NCI-H774 (cell line): ENCODE measurements around the gene DAB2IP.

Experiments
- DNase-seq: peaks from one replicate; lab custom pipeline; 2025; lab: John Stamatoyannopoulos, UW

Gene DAB2IP

GRCh38 chr9:121663591-121663990 lies 12.2 kb downstream of the DAB2IP start:
- no peak for DNase-seq

DNA sequence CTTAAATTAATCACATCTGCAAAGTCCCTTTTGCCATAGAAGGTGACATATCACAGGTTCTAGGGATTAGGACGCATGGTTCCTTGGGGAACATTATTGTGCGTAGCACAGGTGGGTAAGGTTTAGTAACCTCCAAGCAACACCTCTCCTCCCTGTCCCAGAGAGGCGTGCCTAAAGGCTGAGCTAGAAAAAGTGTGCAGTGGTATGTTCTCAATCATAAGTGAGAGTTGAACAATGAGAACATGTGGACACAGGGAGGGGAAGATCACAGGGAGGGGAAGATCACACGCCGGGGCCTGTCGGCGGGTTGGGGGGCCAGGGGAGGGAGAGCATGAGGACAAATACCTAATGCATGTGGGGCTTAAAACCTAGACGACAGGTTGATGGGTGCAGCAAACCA lies 14.9 kb downstream of the DAB2IP start:
- no peak for DNase-seq

GRCh38 chr9:121667214-121667613 lies 15.8 kb downstream of the DAB2IP start:
- no peak for DNase-seq

GRCh38 chr9:121667890-121668289 lies 16.5 kb downstream of the DAB2IP start:
- DNase-seq, result no peak

DNA sequence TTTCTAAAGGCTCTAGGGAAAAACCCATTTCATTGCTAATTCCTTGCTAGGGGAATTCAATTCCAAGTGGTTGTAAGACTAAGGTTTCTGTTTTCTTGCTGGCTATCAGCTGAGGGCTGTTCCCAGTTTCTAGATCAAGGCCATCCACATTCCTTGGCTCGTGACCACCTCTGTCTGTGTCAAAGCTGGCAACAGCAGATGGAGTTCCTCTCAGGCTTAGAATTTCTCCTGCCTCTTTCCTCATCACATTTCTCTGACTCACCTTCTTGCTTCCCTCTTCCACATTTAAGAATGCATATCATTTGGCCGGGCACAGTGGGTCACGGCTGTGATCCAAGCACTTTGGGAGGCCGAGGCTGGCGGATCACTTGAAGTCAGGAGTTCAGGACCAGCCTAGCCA lies 19.0 kb downstream of the DAB2IP start:
- DNase-seq, result no peak

DNA sequence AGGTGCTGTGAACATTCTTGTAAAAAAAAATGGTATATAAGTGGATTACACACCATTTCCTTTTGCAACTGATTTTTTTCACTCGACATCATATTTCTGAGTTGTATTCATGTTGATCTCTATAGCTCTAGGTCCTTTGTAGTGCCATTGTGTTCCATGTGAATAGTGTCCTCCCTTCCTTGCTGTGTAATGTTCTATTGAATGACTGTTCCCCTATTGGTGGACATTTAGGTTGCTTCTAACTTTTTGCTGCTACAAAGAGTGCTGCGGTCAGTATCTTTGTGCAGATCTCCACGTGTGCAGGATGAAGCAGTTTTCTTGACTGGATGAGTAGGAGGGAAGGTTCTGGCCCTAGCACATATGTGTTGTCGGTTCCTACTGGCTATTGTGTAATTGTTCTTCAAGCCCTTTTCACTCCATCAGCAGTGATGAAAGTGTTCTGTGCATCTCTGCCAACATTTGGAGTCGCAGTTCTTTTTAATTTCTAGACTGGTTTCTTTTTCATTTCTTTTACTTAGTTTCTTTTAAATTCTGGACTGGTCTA lies 20.2 kb downstream of the DAB2IP start:
- DNase-seq, result no peak

DNA sequence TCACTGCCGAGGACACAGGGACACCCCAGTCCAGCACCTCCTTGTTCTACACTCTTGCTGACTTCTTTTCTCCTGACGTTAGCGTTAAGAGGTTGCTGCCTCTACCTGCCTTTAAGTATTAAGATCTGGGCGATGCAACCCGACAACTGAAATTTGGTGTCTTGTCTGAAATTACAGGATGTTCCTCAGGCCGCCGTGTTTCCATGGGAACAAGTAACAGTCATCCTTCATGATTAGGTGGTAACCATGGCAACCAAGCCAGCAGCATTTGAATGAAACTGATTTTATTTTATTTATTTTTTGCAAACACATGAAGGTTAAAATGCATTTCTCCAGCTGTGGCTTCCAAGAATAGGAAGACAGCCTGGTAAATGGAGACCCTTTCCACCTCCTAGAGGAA lies 20.8 kb downstream of the DAB2IP start:
- no peak for DNase-seq

- DNase-seq, result no peak
These were observed 21.6 kb downstream of the DAB2IP start for GRCh38 chr9:121672986-121673385.

DNA sequence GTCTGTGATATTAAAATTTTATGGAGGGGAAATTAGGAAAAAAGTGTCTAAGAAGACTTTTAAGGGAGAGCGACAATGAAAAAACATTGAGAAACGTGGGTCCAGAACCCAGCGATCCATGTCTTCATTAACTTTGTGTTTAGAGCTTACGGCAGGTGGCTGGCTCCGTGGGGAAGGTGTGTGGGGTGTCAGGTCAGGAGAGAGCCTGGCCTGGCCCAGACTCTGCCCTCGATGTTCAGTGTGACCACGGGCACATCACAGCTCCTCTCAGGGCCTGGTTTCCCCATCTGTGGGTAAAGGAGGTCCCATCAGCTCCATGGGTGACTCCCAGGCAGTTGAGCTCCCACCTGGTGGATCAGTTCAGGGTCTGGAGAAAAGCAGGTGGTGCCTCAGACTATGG lies 22.1 kb downstream of the DAB2IP start:
- no peak for DNase-seq

DNA sequence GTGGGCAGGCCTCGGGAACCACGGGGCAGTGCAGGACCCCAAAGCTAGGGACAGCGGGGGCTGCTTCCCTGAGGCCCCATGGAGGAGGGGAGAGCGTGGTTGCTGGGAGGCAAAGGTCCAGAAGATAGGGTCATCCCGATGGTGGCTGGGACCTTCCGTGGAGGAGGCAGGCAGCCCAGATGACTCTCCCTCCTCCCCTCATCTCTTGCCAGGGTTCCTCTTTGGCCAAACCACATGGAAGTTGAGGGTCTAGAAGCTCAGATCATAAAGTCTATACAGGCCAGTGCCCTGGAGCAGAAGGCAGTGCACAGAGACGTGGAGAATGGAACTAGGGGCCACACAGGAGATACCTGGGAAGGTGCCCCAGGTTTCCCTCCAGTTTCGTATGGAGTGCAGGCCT lies 22.6 kb downstream of the DAB2IP start:
- DNase-seq, result no peak

DNA sequence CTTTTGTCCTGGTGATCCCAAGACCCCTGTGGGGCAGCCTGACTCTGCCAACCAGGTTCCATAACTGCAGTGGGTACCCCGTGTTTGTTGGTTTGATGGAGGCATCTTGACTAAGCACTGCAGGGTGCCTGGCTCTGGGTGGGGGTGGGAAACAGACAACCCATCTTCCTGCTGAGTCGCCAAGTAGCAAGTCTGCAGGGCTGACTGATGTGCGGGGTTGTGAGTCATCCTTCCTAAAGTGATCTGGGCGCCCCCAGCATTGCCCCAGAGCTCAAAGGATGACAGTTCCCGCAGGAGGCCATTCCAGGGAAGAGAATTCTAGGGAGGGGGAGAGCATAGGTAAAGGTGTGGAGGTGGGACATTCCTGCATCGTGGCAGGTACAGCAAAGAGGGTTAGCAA lies 23.5 kb downstream of the DAB2IP start:
- DNase-seq, result no peak

GRCh38 chr9:121675381-121675780 lies 23.9 kb downstream of the DAB2IP start:
- DNase-seq, result no peak

- no peak for DNase-seq
These were observed 24.8 kb downstream of the DAB2IP start for GRCh38 chr9:121675969-121676822.

DNA sequence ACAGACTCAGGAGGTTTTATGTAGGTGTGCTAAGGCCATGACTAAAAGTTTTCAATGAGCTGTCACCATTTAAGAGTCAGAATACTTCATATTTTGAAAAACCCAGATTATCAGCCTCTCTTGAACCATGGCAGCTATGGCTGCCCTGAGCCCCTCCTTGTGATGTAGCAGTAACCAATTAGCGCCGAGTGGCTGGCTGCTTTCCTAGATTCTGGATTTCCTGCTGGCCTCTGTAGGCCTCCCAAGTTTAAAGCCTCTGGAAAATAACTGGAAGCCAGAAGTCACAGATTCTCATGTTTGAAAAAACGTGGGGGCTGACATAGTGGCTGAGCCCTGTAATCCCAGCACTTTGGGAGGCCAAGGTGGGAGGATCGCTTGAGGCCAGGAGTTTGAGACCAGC lies 25.5 kb downstream of the DAB2IP start:
- no peak for DNase-seq

- no peak for DNase-seq
These were observed 27.1 kb downstream of the DAB2IP start for GRCh38 chr9:121678501-121679022.

DNA sequence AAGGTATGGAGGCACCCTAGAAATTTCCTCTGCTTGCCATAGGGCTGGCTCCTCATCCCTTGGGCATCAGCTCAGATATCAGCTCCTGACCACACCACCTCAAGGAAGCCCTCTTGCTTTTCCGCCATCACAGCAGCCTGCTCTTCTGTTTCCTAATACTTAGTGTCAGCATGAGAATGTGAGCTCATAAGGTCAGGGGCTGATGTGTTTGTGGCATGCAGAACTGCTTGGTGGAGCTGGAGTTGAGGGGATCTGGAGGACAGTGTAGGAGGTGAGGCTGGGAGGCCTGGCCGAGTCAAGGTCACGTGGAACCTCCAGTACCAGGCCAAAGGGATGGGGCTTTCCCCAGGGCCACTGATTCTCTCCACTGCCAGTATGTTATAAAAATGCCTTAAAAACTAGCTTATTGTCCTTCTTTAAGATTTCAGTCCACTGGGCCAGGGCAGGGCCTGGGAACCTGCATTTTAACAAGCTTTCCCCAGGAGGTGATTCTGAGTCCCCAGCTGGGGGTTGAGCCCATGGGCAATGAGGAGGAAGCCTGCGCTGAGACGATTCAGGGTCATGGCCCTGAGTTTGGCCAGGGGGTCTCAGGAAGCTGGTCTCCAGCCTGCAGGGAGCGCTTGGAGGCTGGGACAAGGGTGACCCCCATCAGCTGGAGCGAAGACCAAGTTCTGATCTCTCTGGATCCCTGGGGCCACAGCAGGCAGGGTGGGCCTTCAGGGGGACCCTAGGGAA lies 28.6 kb downstream of the DAB2IP start:
- DNase-seq, result no peak

DNA sequence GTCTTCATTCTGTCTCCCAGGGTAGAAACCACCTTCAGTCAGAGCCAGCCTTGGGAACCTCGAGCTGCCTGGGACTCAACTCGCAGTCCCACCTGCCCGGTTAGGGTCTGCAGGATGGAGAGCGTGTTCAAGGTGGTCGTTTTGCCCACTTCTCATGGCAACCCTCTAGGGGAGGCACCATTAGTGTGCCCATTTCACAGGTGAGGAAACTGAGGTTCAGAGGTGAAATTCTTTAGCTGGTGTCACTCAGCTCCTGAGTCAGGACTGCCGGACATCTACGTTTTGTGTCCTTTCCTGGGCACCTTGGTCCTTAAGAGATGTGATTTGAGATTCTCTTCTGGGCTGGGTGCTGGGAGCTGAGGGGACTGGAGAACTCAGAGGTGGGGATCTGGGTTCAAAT lies 30.0 kb downstream of the DAB2IP start:
- no peak for DNase-seq

GRCh38 chr9:121682201-121682600 lies 30.8 kb downstream of the DAB2IP start:
- DNase-seq, result no peak

- no peak for DNase-seq
These were observed 31.6 kb downstream of the DAB2IP start for GRCh38 chr9:121682926-121683515.

GRCh38 chr9:121683652-121684051 lies 32.2 kb downstream of the DAB2IP start:
- DNase-seq, result no peak

- no peak for DNase-seq
These were observed 33.1 kb downstream of the DAB2IP start for GRCh38 chr9:121684381-121685145.
